ENCODE results near the gene ACAT1.
"Not testable (repeated sequence)": the region's sequence is repeated elsewhere in the genome, so short reads cannot be mapped to it uniquely, and the experiment has no call there.

Gene ACAT1

GRCh38 chr11:108142304-108142703 lies 20.9 kb downstream of the ACAT1 start:
- in situ Hi-C loops (cut with MboI; ENCODE audit: low sequenced_read_pairs), result no loop called here

- in situ Hi-C loops (cut with MboI; ENCODE audit: low sequenced_read_pairs), result no loop called here
These were observed 23.2 kb downstream of the ACAT1 start for GRCh38 chr11:108144615-108145014.

GRCh38 chr11:108147150-108147549 lies 25.8 kb downstream of the ACAT1 start:
- in situ Hi-C loops (cut with MboI; ENCODE audit: low sequenced_read_pairs), result no loop called here

- in situ Hi-C loops (cut with MboI; ENCODE audit: low sequenced_read_pairs), result no loop called here
These were observed 27.2 kb downstream of the ACAT1 start for GRCh38 chr11:108148556-108148955.

- in situ Hi-C loops (cut with MboI; ENCODE audit: low sequenced_read_pairs), result no loop called here
These were observed 33.2 kb downstream of the ACAT1 start for GRCh38 chr11:108154591-108154990.

GRCh38 chr11:108160970-108161566 lies 39.7 kb downstream of the ACAT1 start:
- in situ Hi-C loops (cut with MboI; ENCODE audit: low sequenced_read_pairs), result no loop called here

- in situ Hi-C loops (cut with MboI; ENCODE audit: low sequenced_read_pairs), result not testable (repeated sequence)
These were observed 41.5 kb downstream of the ACAT1 start for GRCh38 chr11:108162878-108163277.

GRCh38 chr11:108167624-108168023 lies 46.3 kb downstream of the ACAT1 start:
- in situ Hi-C loops (cut with MboI; ENCODE audit: low sequenced_read_pairs), result no loop called here

- in situ Hi-C loops (cut with MboI; ENCODE audit: low sequenced_read_pairs), result no loop called here
These were observed 48.8 kb downstream of the ACAT1 start for GRCh38 chr11:108170184-108170583.

GRCh38 chr11:108177570-108177969 lies 56.2 kb downstream of the ACAT1 start:
- in situ Hi-C loops (cut with MboI; ENCODE audit: low sequenced_read_pairs), result no loop called here

- in situ Hi-C loops (cut with MboI; ENCODE audit: low sequenced_read_pairs), result no loop called here
These were observed 72.4 kb downstream of the ACAT1 start for GRCh38 chr11:108193725-108194124.

GRCh38 chr11:108196901-108197300 lies 75.5 kb downstream of the ACAT1 start:
- in situ Hi-C loops (cut with MboI; ENCODE audit: low sequenced_read_pairs), result no loop called here
